Neural cell (in vitro differentiated cells): Measurements from ENCODE around the gene ACAD11. TPM values are rescaled to one million over a fixed set of nuclear protein-coding genes. Genes with fewer than 3 reads are reported as not detected.
"Not testable (repeated sequence)": the region's sequence is repeated elsewhere in the genome, so short reads cannot be mapped to it uniquely, and the experiment has no call there.

Experiments used
- H2AFZ ChIP-seq: fragments of 200-600, 300-800 bp; sonication (generic), shearing (Covaris generic); 2 replicates; pipeline ENCODE4 v1.6.0; 2014; ENCODE audit warnings: low read depth, mild to moderate bottlenecking, antibody characterized with exemption, low read length, moderate library complexity
- H3F3A ChIP-seq: fragments of 200-600 bp; shearing (Covaris generic); 2 replicates; pipeline ENCODE4 v1.6.1; 2016; ENCODE audit warnings: mild to moderate bottlenecking, moderate library complexity, mixed read lengths, antibody characterized with exemption, low read length; ENCODE audit not compliant: insufficient read depth, poor library complexity, severe bottlenecking
- H3K27ac ChIP-seq: fragments of 200-600, 300-800 bp; sonication (generic), shearing (Covaris generic); 2 replicates; pipeline ENCODE4 v1.5.1; 2014; ENCODE audit warnings: mild to moderate bottlenecking, low read length, moderate library complexity
- H3K27me3 ChIP-seq: fragments of 300-800, 200-600 bp; sonication (generic), shearing (Covaris generic); 2 replicates; pipeline ENCODE4 v1.6.0; 2014; ENCODE audit warnings: mild to moderate bottlenecking, low read depth, low read length, moderate library complexity; ENCODE audit not compliant: insufficient read depth
- H3K36me3 ChIP-seq: fragments of 300-800, 200-600 bp; sonication (generic), shearing (Covaris generic); 2 replicates; pipeline ENCODE4 v1.5.1; 2014; ENCODE audit warnings: mild to moderate bottlenecking, antibody characterized with exemption, low read length, moderate library complexity; ENCODE audit not compliant: insufficient read depth
- H3K4me2 ChIP-seq: fragments of 300-800, 200-600 bp; sonication (generic), shearing (Covaris generic); 2 replicates; pipeline ENCODE4 v1.6.0; 2014; ENCODE audit warnings: mild to moderate bottlenecking, low read length
- H3K4me3 ChIP-seq: fragments of 300-800, 200-600 bp; sonication (generic), shearing (Covaris generic); 2 replicates; pipeline ENCODE4 v1.5.1; 2014; ENCODE audit warnings: mild to moderate bottlenecking, low read length, moderate library complexity
- H3K79me2 ChIP-seq: fragments of 200-600 bp; shearing (Covaris generic); replicated peaks from 2 replicates; pipeline ENCODE4 v1.6.0; 2014; ENCODE audit warnings: mild to moderate bottlenecking, low read length, moderate library complexity; ENCODE audit not compliant: insufficient read depth
- H3K9ac ChIP-seq: fragments of 300-800, 200-600 bp; sonication (generic), shearing (Covaris generic); 2 replicates; pipeline ENCODE4 v1.6.1; 2016; ENCODE audit warnings: mild to moderate bottlenecking, low read length, mixed read lengths
- H3K9me2 ChIP-seq: fragments of 200-600 bp; shearing (Covaris generic); 2 replicates; pipeline ENCODE4 v1.6.1; 2016; ENCODE audit warnings: mild to moderate bottlenecking, low read length, mixed read lengths; ENCODE audit not compliant: insufficient read depth
- H3K9me3 ChIP-seq: fragments of 200-600, 300-800 bp; sonication (generic), shearing (Covaris generic); 2 replicates; pipeline ENCODE4 v1.6.1; 2016; ENCODE audit warnings: mild to moderate bottlenecking, mixed run types, low read length, moderate library complexity, mixed read lengths
- H4K20me1 ChIP-seq: fragments of 200-600 bp; shearing (Covaris generic); 2 replicates; pipeline ENCODE4 v1.6.1; 2016; ENCODE audit warnings: mild to moderate bottlenecking, mixed run types; ENCODE audit not compliant: insufficient read depth
- CTCF ChIP-seq: fragments of 450-650 bp; IDR thresholded peaks from 2 replicates; pipeline ENCODE4 v1.5.1; 2014; ENCODE audit warnings: antibody characterized with exemption, mild to moderate bottlenecking, moderate library complexity; ENCODE audit not compliant: poor library complexity, severe bottlenecking
- EP300 ChIP-seq: fragments of 450-650 bp; conservative IDR thresholded peaks from 2 replicates; pipeline ENCODE4 v1.6.1; 2014; ENCODE audit warnings: antibody characterized with exemption, mild to moderate bottlenecking, moderate library complexity; ENCODE audit not compliant: poor library complexity, severe bottlenecking
- EZH2 ChIP-seq: fragments of 200-600, 300-800 bp; shearing (Covaris generic), sonication (generic); IDR thresholded peaks from 2 replicates; pipeline ENCODE4 v1.6.1; 2014; ENCODE audit warnings: antibody characterized with exemption, low read length, borderline replicate concordance, mild to moderate bottlenecking; ENCODE audit not compliant: insufficient read depth, poor library complexity, severe bottlenecking
- MXI1 ChIP-seq: fragments of 450-650 bp; conservative IDR thresholded peaks from 2 replicates; pipeline ENCODE4 v1.6.1; 2014; ENCODE audit warnings: antibody characterized with exemption, mild to moderate bottlenecking; ENCODE audit not compliant: poor library complexity, severe bottlenecking
- POLR2AphosphoS5 ChIP-seq: IDR thresholded peaks from 2 replicates; pipeline ENCODE4 v1.6.1; 2012
- RAD21 ChIP-seq: fragments of 450-650 bp; conservative IDR thresholded peaks from 2 replicates; pipeline ENCODE4 v1.6.1; 2014; ENCODE audit warnings: antibody characterized with exemption, mild to moderate bottlenecking, moderate library complexity
- REST ChIP-seq: IDR thresholded peaks from 2 replicates; pipeline ENCODE4 v1.6.1; 2012; ENCODE audit warnings: borderline replicate concordance
- SMC3 ChIP-seq: fragments of 450-650 bp; conservative IDR thresholded peaks from 2 replicates; pipeline ENCODE4 v1.6.1; 2014; ENCODE audit warnings: antibody characterized with exemption, mild to moderate bottlenecking, moderate library complexity; ENCODE audit not compliant: poor library complexity
- TAF1 ChIP-seq: IDR thresholded peaks from 2 replicates; pipeline ENCODE4 v1.6.1; 2012; ENCODE audit warnings: low read depth
- polyA plus RNA-seq: library from polyadenylated mRNA; depleted of rRNA; stranded (reverse); fragments of >200 nt; gene quantifications from 2 replicates; pipeline ENCODE4 v1.2.3, GENCODE V29; 2014

The ACAD11 gene
- polyA plus RNA-seq, 1 donor from 2014 or later = 19.2 TPM

DNA sequence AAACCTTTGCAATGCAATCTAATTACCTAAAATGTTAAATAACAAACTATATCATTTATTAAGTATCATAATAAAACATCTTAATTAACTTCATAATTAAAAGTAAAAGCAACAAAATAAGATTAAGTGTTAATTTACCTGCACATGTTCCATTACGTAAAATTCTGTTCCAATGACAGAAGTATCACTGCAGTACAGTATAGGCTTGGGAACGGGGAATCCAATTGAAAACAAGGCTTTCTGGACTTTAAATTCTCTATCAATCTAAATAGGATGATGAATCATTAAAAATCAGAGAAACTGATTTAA is 17.1 kb downstream of the ACAD11 start:
- no peak overlapping the region for H3K27ac ChIP-seq
- H3K9me3 ChIP-seq = no peaks in the 10 kb centered on the region
- TF ChIP-seq CTCF = peak; percentile 4
- TF ChIP-seq POLR2AphosphoS5 = no peak
- H3K36me3 ChIP-seq = peaks cover 4% of the 10 kb centered on the region
- no peaks in the 10 kb centered on the region for H4K20me1 ChIP-seq
- no peak overlapping the region for H3K4me2 ChIP-seq
- H2AFZ ChIP-seq = no peak overlapping the region
- no peaks in the 10 kb centered on the region for H3K27me3 ChIP-seq
- H3K79me2 ChIP-seq = no peaks in the 10 kb centered on the region
- H3K9me2 ChIP-seq = no peaks in the 10 kb centered on the region
- no peak overlapping the region for H3K9ac ChIP-seq
- H3F3A ChIP-seq = no peaks in the 10 kb centered on the region
- no peak overlapping the region for H3K4me3 ChIP-seq

- no peaks in the 10 kb centered on the region for H3F3A ChIP-seq
- no peaks in the 10 kb centered on the region for H3K79me2 ChIP-seq
- H3K27ac ChIP-seq = no peak overlapping the region
- no peak overlapping the region for H3K4me3 ChIP-seq
- no peaks in the 10 kb centered on the region for H3K9me3 ChIP-seq
- H4K20me1 ChIP-seq = no peaks in the 10 kb centered on the region
- TF ChIP-seq SMC3 (peak; percentile 40), EZH2 (no peak), CTCF (peak; percentile 75), POLR2AphosphoS5 (no peak), EP300 (no peak), MXI1 (no peak), REST (no peak), RAD21 (peak; percentile 64), TAF1 (no peak)
- H3K36me3 ChIP-seq = peaks cover 4% of the 10 kb centered on the region
- H3K4me2 ChIP-seq = no peak overlapping the region
- no peaks in the 10 kb centered on the region for H3K27me3 ChIP-seq
- H3K9ac ChIP-seq = no peak overlapping the region
- H3K9me2 ChIP-seq = no peaks in the 10 kb centered on the region
- no peak overlapping the region for H2AFZ ChIP-seq
Measured at GRCh38 chr3:132641837-132642538, 17.6 kb downstream of the ACAD11 start.

GRCh38 chr3:132641427-132641826 is 18.2 kb downstream of the ACAD11 start:
- H2AFZ ChIP-seq, H3K27ac ChIP-seq, H3K79me2 ChIP-seq, H3K36me3 ChIP-seq, H3K4me2 ChIP-seq, H3K9ac ChIP-seq, H3K27me3 ChIP-seq, H4K20me1 ChIP-seq, H3K9me2 ChIP-seq, H3F3A ChIP-seq, H3K4me3 ChIP-seq, H3K9me3 ChIP-seq: not testable (repeated sequence)
